Breast epithelium (tissue), 3 donors: Measurements from ENCODE around the gene MDM1.

Source experiments
- POLR2A ChIP-seq: fragments of 450-650 bp; IDR thresholded peaks from one replicate; pipeline ENCODE4 v1.6.1; 2016; ENCODE audit warnings: antibody characterized with exemption, mild to moderate bottlenecking, moderate library complexity
- POLR2AphosphoS5 ChIP-seq, 3 donors: sonication (generic); formaldehyde crosslinking; IDR thresholded peaks; one replicate each; pipeline ENCODE4 v1.6.1; 2017; ENCODE audit warnings: antibody characterized with exemption in 3 of 3

- TF ChIP-seq POLR2A, result no peak
- TF ChIP-seq POLR2AphosphoS5 (IDR thresholded peaks at IDR 0.05), result no peak
Observed at GRCh38 chr12:68348419-68348818, 16.3 kb upstream of the MDM1 start.
